Osteoblast (primary cell): ENCODE data around the gene ARHGEF4. TPM values are rescaled to one million over a fixed set of nuclear protein-coding genes. Genes with fewer than 3 reads are reported as not detected.
"Not testable (repeated sequence)": the region's sequence is repeated elsewhere in the genome, so short reads cannot be mapped to it uniquely, and the experiment has no call there.

Experiments used
- DNase-seq: peaks from one replicate; pipeline ENCODE4 v3.0.0; 2011; ENCODE audit warnings: low spot score, mixed read lengths; ENCODE audit not compliant: insufficient read length; ENCODE audit errors: missing footprints
- H2AFZ ChIP-seq: 2 replicates; pipeline ENCODE4 v1.6.0; 2011; ENCODE audit warnings: mild to moderate bottlenecking, low read length
- H3K27ac ChIP-seq: 2 replicates; pipeline ENCODE4 v1.5.1; 2011; ENCODE audit warnings: mild to moderate bottlenecking, low read depth, low read length, moderate library complexity
- H3K27me3 ChIP-seq: 2 replicates; pipeline ENCODE4 v1.6.0; 2012; ENCODE audit warnings: mild to moderate bottlenecking, control low read depth, inconsistent platforms, low read length, moderate library complexity; ENCODE audit not compliant: insufficient read depth
- H3K36me3 ChIP-seq: 2 replicates; pipeline ENCODE4 v1.5.1; 2011; ENCODE audit warnings: mild to moderate bottlenecking, low read length, control low read depth, moderate library complexity; ENCODE audit not compliant: insufficient read depth
- H3K4me1 ChIP-seq: 2 replicates; pipeline ENCODE4 v1.5.1; 2011; ENCODE audit warnings: mild to moderate bottlenecking, low read length, control low read depth, moderate library complexity; ENCODE audit not compliant: insufficient read depth
- H3K4me2 ChIP-seq: 2 replicates; pipeline ENCODE4 v1.6.0; 2011; ENCODE audit warnings: mild to moderate bottlenecking, low read length; ENCODE audit not compliant: insufficient read depth
- H3K4me3 ChIP-seq: fragments of 200-600 bp; sonication (generic); 3 replicates; pipeline ENCODE4 v1.5.1; 2012; ENCODE audit warnings: mild to moderate bottlenecking, low read length, inconsistent platforms; ENCODE audit not compliant: insufficient read depth
- H3K79me2 ChIP-seq: 2 replicates; pipeline ENCODE4 v1.6.0; 2012; ENCODE audit warnings: mild to moderate bottlenecking, low read length, control low read depth, inconsistent platforms; ENCODE audit not compliant: insufficient read depth
- H3K9me3 ChIP-seq: 2 replicates; pipeline ENCODE4 v1.5.1; 2011; ENCODE audit warnings: low read depth, low read length, control low read depth
- H4K20me1 ChIP-seq: 2 replicates; pipeline ENCODE4 v1.6.0; 2012; ENCODE audit warnings: mild to moderate bottlenecking, low read length, control low read depth; ENCODE audit not compliant: insufficient read depth
- total RNA-seq: library from RNA; depleted of rRNA; stranded (reverse); fragments of >200 nt; gene quantifications from 2 replicates; pipeline ENCODE4 v1.2.3, GENCODE V29; 2012
- TF ChIP-seq, protein P1 (sequence below): IDR thresholded peaks from 2 replicates; pipeline ENCODE4 v1.5.1; 2011; ENCODE audit warnings: mild to moderate bottlenecking, low read depth, low read length, moderate library complexity; ENCODE audit errors: extremely low read depth

The ARHGEF4 gene
- total RNA-seq, 1 donor = 3.6 TPM

DNA sequence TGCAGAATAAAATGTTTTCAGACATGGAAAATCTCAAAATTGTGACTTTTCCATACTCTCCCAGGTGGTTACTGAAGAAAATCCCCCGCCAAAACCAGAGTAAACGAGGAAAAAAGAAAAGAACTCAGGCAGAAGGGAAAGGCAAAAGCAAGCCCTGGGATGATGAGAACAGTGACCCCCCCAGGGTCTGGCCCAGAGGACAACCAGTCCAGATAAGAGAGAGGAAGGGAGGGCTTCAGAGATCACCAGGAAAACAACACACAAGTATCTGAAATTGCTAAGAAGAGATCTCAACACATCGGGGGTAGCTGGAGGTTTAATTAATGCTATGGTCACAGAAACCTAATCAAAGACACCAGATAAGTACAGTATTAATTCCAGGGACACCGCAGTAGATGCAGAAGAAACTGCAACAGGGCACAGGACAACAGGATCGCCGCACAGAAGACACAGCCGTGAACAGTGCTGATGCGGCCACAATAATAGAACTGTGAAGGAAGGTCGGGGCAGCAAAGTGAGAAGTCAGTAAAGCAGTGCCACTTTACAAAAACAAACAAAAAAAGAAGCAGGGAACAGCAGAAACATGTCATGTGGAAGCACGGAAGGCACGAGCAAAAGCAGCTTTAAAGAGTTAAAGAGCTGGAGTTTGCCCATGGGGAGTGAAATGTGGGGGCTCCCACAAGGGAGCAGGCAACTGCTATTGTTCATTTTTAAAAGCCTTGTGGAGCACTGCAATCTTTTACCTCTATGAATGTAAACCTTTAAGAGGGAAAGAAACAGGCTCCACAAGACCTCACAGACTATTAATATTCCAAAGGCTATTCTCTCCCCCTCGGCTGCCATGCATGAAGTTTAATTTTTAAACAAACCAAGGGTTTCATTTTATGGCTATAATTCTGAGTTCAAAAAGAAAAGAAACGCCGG is 228.1 kb downstream of the ARHGEF4 start:
- H3K27me3 ChIP-seq = no peaks in the 10 kb centered on the region
- H3K9me3 ChIP-seq = no peaks in the 10 kb centered on the region
- no peak for DNase-seq
- H3K4me3 ChIP-seq = no peak overlapping the region
- H3K4me1 ChIP-seq = no peaks in the 10 kb centered on the region
- H3K27ac ChIP-seq = no peak overlapping the region
- no peak overlapping the region for H3K4me2 ChIP-seq
- H3K36me3 ChIP-seq = peaks cover 18% of the 10 kb centered on the region
- peaks cover 92% of the 10 kb centered on the region for H3K79me2 ChIP-seq
- TF ChIP-seq, protein P1, sequence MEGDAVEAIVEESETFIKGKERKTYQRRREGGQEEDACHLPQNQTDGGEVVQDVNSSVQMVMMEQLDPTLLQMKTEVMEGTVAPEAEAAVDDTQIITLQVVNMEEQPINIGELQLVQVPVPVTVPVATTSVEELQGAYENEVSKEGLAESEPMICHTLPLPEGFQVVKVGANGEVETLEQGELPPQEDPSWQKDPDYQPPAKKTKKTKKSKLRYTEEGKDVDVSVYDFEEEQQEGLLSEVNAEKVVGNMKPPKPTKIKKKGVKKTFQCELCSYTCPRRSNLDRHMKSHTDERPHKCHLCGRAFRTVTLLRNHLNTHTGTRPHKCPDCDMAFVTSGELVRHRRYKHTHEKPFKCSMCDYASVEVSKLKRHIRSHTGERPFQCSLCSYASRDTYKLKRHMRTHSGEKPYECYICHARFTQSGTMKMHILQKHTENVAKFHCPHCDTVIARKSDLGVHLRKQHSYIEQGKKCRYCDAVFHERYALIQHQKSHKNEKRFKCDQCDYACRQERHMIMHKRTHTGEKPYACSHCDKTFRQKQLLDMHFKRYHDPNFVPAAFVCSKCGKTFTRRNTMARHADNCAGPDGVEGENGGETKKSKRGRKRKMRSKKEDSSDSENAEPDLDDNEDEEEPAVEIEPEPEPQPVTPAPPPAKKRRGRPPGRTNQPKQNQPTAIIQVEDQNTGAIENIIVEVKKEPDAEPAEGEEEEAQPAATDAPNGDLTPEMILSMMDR = no peak
- H4K20me1 ChIP-seq = peaks cover 31% of the 10 kb centered on the region
- H2AFZ ChIP-seq = no peak overlapping the region

DNA sequence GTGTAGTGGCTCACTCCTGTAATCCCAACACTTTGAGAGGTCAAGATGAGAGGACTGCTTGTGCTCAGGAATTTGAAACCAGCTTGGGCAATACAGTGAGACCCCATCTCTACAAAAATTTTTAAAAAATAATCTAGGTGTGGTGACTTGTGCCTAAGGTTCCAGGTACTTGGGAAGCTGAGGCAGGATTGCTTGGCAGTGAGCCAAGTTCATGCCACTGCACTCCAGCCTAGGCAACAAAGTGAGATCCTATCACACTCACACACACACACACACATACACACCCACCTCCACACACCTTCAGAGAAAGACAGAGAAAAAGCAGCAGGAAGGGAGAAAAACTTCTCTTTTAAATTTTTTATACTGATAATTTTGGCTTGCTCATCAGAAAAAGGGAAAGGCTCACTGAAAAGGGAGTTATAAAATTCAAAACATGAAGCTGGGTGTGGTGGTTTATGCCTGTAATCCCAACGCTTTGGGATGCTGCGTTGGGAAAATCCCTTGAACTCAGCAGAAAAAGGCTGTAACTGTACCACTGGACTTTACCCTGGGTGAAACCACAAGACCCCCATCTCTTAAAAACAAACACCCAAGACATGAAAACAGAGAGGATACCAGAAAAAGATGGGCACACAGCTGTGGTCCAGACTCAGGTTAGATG is 230.9 kb downstream of the ARHGEF4 start:
- Histone ChIP-seq H3K27ac (no peak overlapping the region), H3K27me3 (no peaks in the 10 kb centered on the region), H3K4me1 (no peaks in the 10 kb centered on the region), H2AFZ (no peak overlapping the region), H3K4me2 (no peak overlapping the region), H3K36me3 (peaks cover 34% of the 10 kb centered on the region), H4K20me1 (peaks cover 23% of the 10 kb centered on the region), H3K9me3 (no peaks in the 10 kb centered on the region), H3K79me2 (peaks cover 93% of the 10 kb centered on the region), H3K4me3 (no peak overlapping the region)
- no peak for DNase-seq
- TF ChIP-seq, protein P1 = no peak

DNA sequence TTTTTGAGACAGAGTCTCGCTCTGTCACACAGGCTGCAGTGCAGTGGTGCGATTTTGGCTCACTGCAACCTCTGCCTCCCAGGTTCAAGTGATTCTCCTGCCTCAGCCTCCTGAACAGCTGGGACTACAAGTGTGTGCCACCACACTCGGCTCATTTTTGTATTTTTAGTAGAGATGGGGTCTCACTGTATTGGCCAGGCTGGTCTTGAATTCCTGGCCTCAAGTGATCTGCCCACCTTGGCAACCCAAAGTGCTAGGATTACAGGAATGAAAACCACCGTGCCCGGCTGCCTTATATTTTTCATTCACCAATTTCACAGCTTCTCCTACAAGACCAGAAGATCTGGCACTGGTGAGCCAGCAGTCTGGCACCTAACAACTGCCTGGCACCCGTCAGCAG is 231.5 kb downstream of the ARHGEF4 start:
- not testable (repeated sequence) for H3K27ac ChIP-seq, H3K27me3 ChIP-seq, DNase-seq, H3K4me2 ChIP-seq, H3K9me3 ChIP-seq, H2AFZ ChIP-seq, H3K4me1 ChIP-seq, H3K4me3 ChIP-seq
- H3K79me2 ChIP-seq = peaks cover 95% of the 10 kb centered on the region
- H3K36me3 ChIP-seq = peaks cover 35% of the 10 kb centered on the region
- peaks cover 22% of the 10 kb centered on the region for H4K20me1 ChIP-seq

DNA sequence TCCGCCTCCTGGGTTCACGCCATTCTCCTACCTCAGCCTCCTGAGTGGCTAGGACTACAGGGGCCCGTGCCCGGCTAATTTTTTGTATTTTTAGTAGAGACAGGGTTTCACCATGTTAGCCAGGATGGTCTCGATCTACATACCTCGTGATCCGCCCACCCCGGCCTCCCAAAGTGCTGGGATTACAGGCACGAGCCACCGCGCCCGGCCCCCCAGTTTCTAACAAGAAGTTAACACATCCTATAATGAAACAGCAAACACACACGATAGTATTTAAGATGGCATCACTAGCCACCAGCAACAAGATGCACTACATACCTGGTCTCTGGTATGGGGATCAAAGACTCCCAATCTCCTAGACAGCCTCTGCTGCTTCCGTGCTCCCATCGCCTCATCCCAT is 238.9 kb downstream of the ARHGEF4 start:
- Histone ChIP-seq H3K79me2 (peaks cover 92% of the 10 kb centered on the region), H4K20me1 (peaks cover 39% of the 10 kb centered on the region), H3K36me3 (peaks cover 81% of the 10 kb centered on the region)
- not testable (repeated sequence) for DNase-seq, H3K9me3 ChIP-seq, H3K27me3 ChIP-seq, H3K27ac ChIP-seq, H2AFZ ChIP-seq, H3K4me3 ChIP-seq, H3K4me2 ChIP-seq, H3K4me1 ChIP-seq
